Cardiac muscle cell (in vitro differentiated cells and primary cell): ENCODE results near the gene TRIP4. TPM values are rescaled to one million over a fixed set of nuclear protein-coding genes. Genes with fewer than 3 reads are reported as not detected.
"Not testable (repeated sequence)": the region's sequence is repeated elsewhere in the genome, so short reads cannot be mapped to it uniquely, and the experiment has no call there.

Source experiments
- DNase-seq, 2 donors: peaks; one replicate each; pipeline versions ENCODE4 v3.0.0 to v3.0.0-alpha.2; 2010 to 2017; ENCODE audit warnings: low read depth in 1 of 2, low spot score in 1 of 2
- H3K27ac ChIP-seq: fragments of 200-600 bp; sonication (generic); 2 replicates; pipeline ENCODE4 v1.5.1; 2016
- H3K27me3 ChIP-seq: fragments of 200-600 bp; sonication (generic); 2 replicates; pipeline ENCODE4 v1.6.0; 2016; ENCODE audit warnings: control low read depth
- H3K36me3 ChIP-seq: fragments of 200-600 bp; sonication (generic); 2 replicates; pipeline ENCODE4 v1.5.1; 2016; ENCODE audit warnings: control low read depth
- H3K4me1 ChIP-seq: fragments of 200-600 bp; sonication (generic); 2 replicates; pipeline ENCODE4 v1.8.1; 2017; ENCODE audit warnings: low read depth, mild to moderate bottlenecking, mixed run types
- H3K4me3 ChIP-seq: fragments of 200-600 bp; sonication (generic); 2 replicates; pipeline ENCODE4 v1.5.1; 2016; ENCODE audit warnings: mild to moderate bottlenecking
- H3K9me3 ChIP-seq: fragments of 200-600 bp; sonication (generic); 2 replicates; pipeline ENCODE4 v1.5.1; 2017; ENCODE audit warnings: low read depth, mild to moderate bottlenecking, control low read depth
- CTCF ChIP-seq: IDR thresholded peaks from 2 replicates; pipeline ENCODE4 v1.5.1; 2012; ENCODE audit warnings: low read depth, mild to moderate bottlenecking, low read length
- polyA plus RNA-seq: library from polyadenylated mRNA; unstranded; fragments of >200 nt; fragmentation: Nextera tagmentation; extraction: Ambion mirVana; gene quantifications from 2 replicates; pipeline ENCODE4 v1.2.1, GENCODE V29; 2016
- total RNA-seq: library from RNA; depleted of rRNA; stranded (reverse); fragments of >200 nt; gene quantifications from 2 replicates; pipeline ENCODE4 v1.2.3, GENCODE V29; 2016

TRIP4 gene
- total and polyA plus RNA-seq, 2 experiments from 2014 or later: 14.3 to 35.3 TPM

- H3K9me3 ChIP-seq: no peaks in the 10 kb centered on the region
- no peak overlapping the region for H3K27ac ChIP-seq
- no peak for DNase-seq
- H3K27me3 ChIP-seq: no peaks in the 10 kb centered on the region
- no peaks in the 10 kb centered on the region for H3K36me3 ChIP-seq
- no peak for TF ChIP-seq CTCF
- no peak overlapping the region for H3K4me3 ChIP-seq
- H3K4me1 ChIP-seq: no peaks in the 10 kb centered on the region
These were observed 1.3 kb upstream of the TRIP4 start for GRCh38 chr15:64386291-64386690.

- Histone ChIP-seq H3K4me3 (peak overlapping the region; percentile 5), H3K4me1 (no peaks in the 10 kb centered on the region), H3K27me3 (no peaks in the 10 kb centered on the region), H3K27ac (no peak overlapping the region), H3K36me3 (peaks cover 6% of the 10 kb centered on the region), H3K9me3 (no peaks in the 10 kb centered on the region)
- no peak for DNase-seq
- no peak for TF ChIP-seq CTCF
These were observed 1.4 kb downstream of the TRIP4 start for GRCh38 chr15:64389036-64389435.

- not testable (repeated sequence) for H3K27ac ChIP-seq, DNase-seq, H3K9me3 ChIP-seq, H3K27me3 ChIP-seq, H3K4me1 ChIP-seq, H3K4me3 ChIP-seq
- peaks cover 30% of the 10 kb centered on the region for H3K36me3 ChIP-seq
These were observed 4.8 kb downstream of the TRIP4 start for GRCh38 chr15:64392471-64392870.

- no peak overlapping the region for H3K27ac ChIP-seq
- H3K9me3 ChIP-seq: no peaks in the 10 kb centered on the region
- H3K4me3 ChIP-seq: no peak overlapping the region
- H3K4me1 ChIP-seq: no peaks in the 10 kb centered on the region
- no peaks in the 10 kb centered on the region for H3K27me3 ChIP-seq
- no peak for TF ChIP-seq CTCF
- H3K36me3 ChIP-seq: peaks cover 53% of the 10 kb centered on the region
- no peak for DNase-seq
These were observed 9.2 kb downstream of the TRIP4 start for GRCh38 chr15:64396789-64397188.

GRCh38 chr15:64398575-64398974 lies 10.9 kb downstream of the TRIP4 start:
- H3K9me3 ChIP-seq: no peaks in the 10 kb centered on the region
- no peaks in the 10 kb centered on the region for H3K4me1 ChIP-seq
- no peak overlapping the region for H3K4me3 ChIP-seq
- peaks cover 60% of the 10 kb centered on the region for H3K36me3 ChIP-seq
- no peak overlapping the region for H3K27ac ChIP-seq
- no peaks in the 10 kb centered on the region for H3K27me3 ChIP-seq
- no peak for DNase-seq
- no peak for TF ChIP-seq CTCF

- TF ChIP-seq CTCF: no peak
These were observed 12.9 kb downstream of the TRIP4 start for GRCh38 chr15:64400583-64400982.

More at GRCh38 chr15:64400583-64400982, 12.9 kb downstream of the TRIP4 start:
- no peaks in the 10 kb centered on the region for H3K9me3 ChIP-seq
- no peaks in the 10 kb centered on the region for H3K4me1 ChIP-seq
- H3K4me3 ChIP-seq: no peak overlapping the region
- peaks cover 52% of the 10 kb centered on the region for H3K36me3 ChIP-seq
- H3K27ac ChIP-seq: no peak overlapping the region
- H3K27me3 ChIP-seq: no peaks in the 10 kb centered on the region
- DNase-seq: no peak
